ENCODE results near the gene PPP2R2C. TPM values are rescaled to one million over a fixed set of nuclear protein-coding genes. Genes with fewer than 3 reads are reported as not detected.

The PPP2R2C gene
- total RNA-seq, 1 experiment from 2014 or later, result not detected

DNA sequence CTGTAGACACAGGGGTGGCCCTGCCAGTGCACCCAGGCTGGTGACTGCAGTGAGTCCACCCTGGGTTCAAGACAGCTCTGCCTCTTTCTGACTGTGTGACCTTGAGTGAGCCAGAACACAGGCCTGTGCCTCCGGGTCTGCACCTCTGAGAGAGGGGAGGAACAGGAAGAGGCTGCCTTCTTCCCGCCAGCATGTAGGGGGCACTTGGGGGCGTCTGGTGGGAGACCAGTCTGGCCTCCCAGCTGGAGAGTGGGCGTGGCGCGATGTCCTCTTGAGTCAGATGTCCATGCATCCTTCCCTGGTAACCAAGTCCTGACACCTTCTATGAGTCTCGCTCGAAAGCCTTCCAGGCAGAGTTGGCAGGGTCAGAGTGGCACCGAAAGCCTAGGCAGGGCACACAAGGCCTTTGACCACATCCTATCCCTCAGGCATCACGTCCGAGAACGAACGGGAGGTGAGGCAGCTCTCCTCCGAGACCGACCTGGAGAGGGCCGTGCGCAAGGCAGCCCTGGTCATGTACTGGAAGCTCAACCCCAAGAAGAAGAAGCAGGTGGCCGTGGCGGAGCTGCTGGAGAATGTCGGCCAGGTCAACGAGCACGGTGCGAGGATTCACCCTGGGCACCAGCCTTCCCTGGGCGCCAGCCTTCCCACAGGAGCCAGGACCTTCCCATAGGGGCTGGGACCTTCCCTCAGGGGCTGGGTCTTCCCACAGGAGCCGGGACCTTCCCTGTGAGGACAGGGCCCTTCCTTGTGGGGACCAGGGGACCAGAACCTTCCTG is 181.5 kb downstream of the PPP2R2C start:
- no peak overlapping the region for H3K4me3 Mint-ChIP-seq (ENCODE audit: unreplicated experiment)
- no peak for DNase-seq
- no peaks in the 10 kb centered on the region; the same call in none of the 2 replicates for H3K36me3 ChIP-seq (ENCODE audit: control insufficient read depth, insufficient read depth, low read length)
- H3K4me1 Mint-ChIP-seq (ENCODE audit: low read depth, unreplicated experiment), result no peaks in the 10 kb centered on the region
- H3K4me1 ChIP-seq, result no peaks in the 10 kb centered on the region
- H3K27me3 ChIP-seq (replicated peaks; ENCODE audit: control insufficient read depth, insufficient read depth, low read length), result no peaks in the 10 kb centered on the region
- CTCF ChIA-PET, result no interaction called here
- no peaks in the 10 kb centered on the region for H3K9me3 Mint-ChIP-seq (ENCODE audit: unreplicated experiment)
- peaks cover 9% of the 10 kb centered on the region for H3K36me3 Mint-ChIP-seq (ENCODE audit: insufficient read depth, unreplicated experiment)
- no peaks in the 10 kb centered on the region for H3K27me3 Mint-ChIP-seq (ENCODE audit: insufficient read depth, unreplicated experiment)
- H3K27ac Mint-ChIP-seq (ENCODE audit: unreplicated experiment), result no peak overlapping the region
- intact Hi-C loops (cut with micrococcal nuclease; ENCODE audit: unreplicated experiment), result no loop called here
- POLR2A ChIA-PET, result no interaction called here
- no peak overlapping the region for H3K4me3 ChIP-seq (ENCODE audit: low read depth, low read length)
- TF ChIP-seq, protein P1, sequence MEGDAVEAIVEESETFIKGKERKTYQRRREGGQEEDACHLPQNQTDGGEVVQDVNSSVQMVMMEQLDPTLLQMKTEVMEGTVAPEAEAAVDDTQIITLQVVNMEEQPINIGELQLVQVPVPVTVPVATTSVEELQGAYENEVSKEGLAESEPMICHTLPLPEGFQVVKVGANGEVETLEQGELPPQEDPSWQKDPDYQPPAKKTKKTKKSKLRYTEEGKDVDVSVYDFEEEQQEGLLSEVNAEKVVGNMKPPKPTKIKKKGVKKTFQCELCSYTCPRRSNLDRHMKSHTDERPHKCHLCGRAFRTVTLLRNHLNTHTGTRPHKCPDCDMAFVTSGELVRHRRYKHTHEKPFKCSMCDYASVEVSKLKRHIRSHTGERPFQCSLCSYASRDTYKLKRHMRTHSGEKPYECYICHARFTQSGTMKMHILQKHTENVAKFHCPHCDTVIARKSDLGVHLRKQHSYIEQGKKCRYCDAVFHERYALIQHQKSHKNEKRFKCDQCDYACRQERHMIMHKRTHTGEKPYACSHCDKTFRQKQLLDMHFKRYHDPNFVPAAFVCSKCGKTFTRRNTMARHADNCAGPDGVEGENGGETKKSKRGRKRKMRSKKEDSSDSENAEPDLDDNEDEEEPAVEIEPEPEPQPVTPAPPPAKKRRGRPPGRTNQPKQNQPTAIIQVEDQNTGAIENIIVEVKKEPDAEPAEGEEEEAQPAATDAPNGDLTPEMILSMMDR (IDR thresholded peaks at IDR 0.05; ENCODE audit: insufficient read depth in 1 of 2, low read depth in 1 of 2, low read length in 1 of 2, severe bottlenecking in 1 of 2, unreplicated experiment in 1 of 2), result no peak
- BruUV-seq (replicated peaks), result no TSS peak
- no peaks in the 10 kb centered on the region for H3K9me3 ChIP-seq

DNA sequence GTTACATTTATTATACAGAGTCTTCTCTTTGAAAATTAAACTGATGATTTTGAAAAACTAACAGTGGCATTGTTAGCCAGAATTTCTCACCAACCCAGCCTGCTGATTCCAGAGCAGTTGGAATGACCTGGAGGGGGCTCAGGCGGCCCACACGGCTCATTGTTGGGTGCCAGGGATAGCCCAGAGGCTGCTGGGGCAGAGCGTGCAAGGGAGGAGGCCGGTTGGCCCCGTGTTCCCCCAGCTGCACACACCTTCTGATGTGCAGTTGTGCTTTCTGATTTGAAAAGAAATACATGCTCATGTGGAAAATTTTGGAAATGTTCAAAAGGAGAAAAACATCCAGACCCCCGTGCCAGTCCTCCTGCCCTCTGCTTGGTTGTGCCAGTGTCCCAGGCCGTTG is 182.2 kb downstream of the PPP2R2C start:
- peaks cover 9% of the 10 kb centered on the region for H3K36me3 Mint-ChIP-seq (ENCODE audit: insufficient read depth, unreplicated experiment)
- ChIA-PET CTCF (no interaction called here), POLR2A (no interaction called here)
- no peaks in the 10 kb centered on the region; the same call in none of the 2 replicates for H3K36me3 ChIP-seq (ENCODE audit: control insufficient read depth, insufficient read depth, low read length)
- no peaks in the 10 kb centered on the region for H3K4me1 Mint-ChIP-seq (ENCODE audit: low read depth, unreplicated experiment)
- no TSS peak for BruUV-seq (replicated peaks)
- TF ChIP-seq, protein P1 (IDR thresholded peaks at IDR 0.05; ENCODE audit: insufficient read depth in 1 of 2, low read depth in 1 of 2, low read length in 1 of 2, severe bottlenecking in 1 of 2, unreplicated experiment in 1 of 2), result no peak
- intact Hi-C loops (cut with micrococcal nuclease; ENCODE audit: unreplicated experiment), result no loop called here
- H3K27me3 ChIP-seq (replicated peaks; ENCODE audit: control insufficient read depth, insufficient read depth, low read length), result no peaks in the 10 kb centered on the region
- H3K4me3 Mint-ChIP-seq (ENCODE audit: unreplicated experiment), result no peak overlapping the region
- H3K9me3 ChIP-seq, result no peaks in the 10 kb centered on the region
- no peak for DNase-seq
- no peaks in the 10 kb centered on the region for H3K4me1 ChIP-seq
- H3K9me3 Mint-ChIP-seq (ENCODE audit: unreplicated experiment), result no peaks in the 10 kb centered on the region
- H3K27me3 Mint-ChIP-seq (ENCODE audit: insufficient read depth, unreplicated experiment), result no peaks in the 10 kb centered on the region
- H3K4me3 ChIP-seq (ENCODE audit: low read depth, low read length), result no peak overlapping the region
- H3K27ac Mint-ChIP-seq (ENCODE audit: unreplicated experiment), result no peak overlapping the region

DNA sequence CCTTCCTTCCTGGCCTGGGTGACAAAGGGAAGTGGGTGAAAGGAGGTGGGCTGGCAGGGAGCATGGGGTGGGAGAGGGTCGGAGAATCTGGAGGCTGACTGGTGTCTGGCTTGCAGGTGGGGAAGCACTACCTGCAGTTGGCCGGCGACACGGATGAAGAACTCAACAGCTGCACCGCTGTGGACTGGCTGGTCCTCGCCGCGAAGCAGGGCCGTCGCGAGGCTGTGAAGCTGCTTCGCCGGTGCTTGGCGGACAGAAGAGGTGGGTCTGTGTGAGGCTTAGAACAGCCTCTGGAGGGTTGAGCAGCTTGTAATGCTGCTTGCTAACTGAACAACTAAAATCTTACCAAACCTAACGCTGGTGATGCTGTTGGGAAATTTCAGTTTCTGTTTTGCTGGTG is 183.5 kb downstream of the PPP2R2C start:
- no peaks in the 10 kb centered on the region for H3K9me3 Mint-ChIP-seq (ENCODE audit: unreplicated experiment)
- no peaks in the 10 kb centered on the region for H3K4me1 Mint-ChIP-seq (ENCODE audit: low read depth, unreplicated experiment)
- ChIA-PET POLR2A (no interaction called here), CTCF (no interaction called here)
- Histone ChIP-seq H3K36me3 (ENCODE audit: control insufficient read depth, insufficient read depth, low read length) (no peaks in the 10 kb centered on the region; the same call in none of the 2 replicates), H3K4me1 (no peaks in the 10 kb centered on the region), H3K9me3 (no peaks in the 10 kb centered on the region), H3K27me3 (replicated peaks; ENCODE audit: control insufficient read depth, insufficient read depth, low read length) (no peaks in the 10 kb centered on the region), H3K4me3 (ENCODE audit: low read depth, low read length) (no peak overlapping the region)
- no peak for DNase-seq
- BruUV-seq (replicated peaks), result no TSS peak
- TF ChIP-seq, protein P1 (IDR thresholded peaks at IDR 0.05; ENCODE audit: insufficient read depth in 1 of 2, low read depth in 1 of 2, low read length in 1 of 2, severe bottlenecking in 1 of 2, unreplicated experiment in 1 of 2), result no peak
- intact Hi-C loops (cut with micrococcal nuclease; ENCODE audit: unreplicated experiment), result no loop called here
- H3K4me3 Mint-ChIP-seq (ENCODE audit: unreplicated experiment), result no peak overlapping the region
- no peaks in the 10 kb centered on the region for H3K27me3 Mint-ChIP-seq (ENCODE audit: insufficient read depth, unreplicated experiment)
- peaks cover 9% of the 10 kb centered on the region for H3K36me3 Mint-ChIP-seq (ENCODE audit: insufficient read depth, unreplicated experiment)
- no peak overlapping the region for H3K27ac Mint-ChIP-seq (ENCODE audit: unreplicated experiment)
